Lower leg skin (tissue), 4 donors: Measurements from ENCODE around the gene MYL7. TPM values are rescaled to one million over a fixed set of nuclear protein-coding genes. Genes with fewer than 3 reads are reported as not detected.

Experiments
- DNase-seq, 2 donors: peaks; one replicate each; pipeline ENCODE4 v3.0.0-alpha.2; 2019; ENCODE audit warnings: low spot score in 2 of 2
- H3K4me3 ChIP-seq: fragments of 200-600 bp; sonication (generic); 2 replicates; pipeline ENCODE4 v1.5.1; 2017; ENCODE audit warnings: mild to moderate bottlenecking, low read depth; ENCODE audit not compliant: poor library complexity, severe bottlenecking
- POLR2A ChIP-seq, 2 donors: fragments of 450-650 bp; IDR thresholded peaks; one replicate each; pipeline ENCODE4 v1.6.1; 2016 to 2017; ENCODE audit warnings: antibody characterized with exemption in 2 of 2, mild to moderate bottlenecking in 1 of 2, moderate library complexity in 1 of 2
- WGBS, 2 donors: methylation state at CpG; one replicate each; pipeline ENCODE4 v1.1.5; 2018; 5-methylcytosine and 5-hydroxymethylcytosine counted together
- intact Hi-C: fragments of 100-400 bp; cut with DNase I; formaldehyde crosslinking; loops from one replicate; pipeline ENCODE4 v1.15.0; 2023; ENCODE audit warnings: low total_unique reads
- total RNA-seq, 4 donors: library from RNA; depleted of rRNA; stranded (reverse); fragments of >200 nt; gene quantifications; one replicate each; pipeline ENCODE4 v1.1.0, GENCODE V29; 2016
- TF ChIP-seq, protein P1 (sequence below), 3 donors: fragments of 450-650 bp; IDR thresholded peaks; one replicate each; pipeline ENCODE4 v1.5.1; 2016; ENCODE audit warnings: antibody characterized with exemption in 3 of 3, mild to moderate bottlenecking in 3 of 3, moderate library complexity in 2 of 3

The MYL7 gene
- total RNA-seq, 4 donors from 2014 or later: not detected

- TF ChIP-seq POLR2A (IDR thresholded peaks at IDR 0.05): no peak
- TF ChIP-seq, protein P1, sequence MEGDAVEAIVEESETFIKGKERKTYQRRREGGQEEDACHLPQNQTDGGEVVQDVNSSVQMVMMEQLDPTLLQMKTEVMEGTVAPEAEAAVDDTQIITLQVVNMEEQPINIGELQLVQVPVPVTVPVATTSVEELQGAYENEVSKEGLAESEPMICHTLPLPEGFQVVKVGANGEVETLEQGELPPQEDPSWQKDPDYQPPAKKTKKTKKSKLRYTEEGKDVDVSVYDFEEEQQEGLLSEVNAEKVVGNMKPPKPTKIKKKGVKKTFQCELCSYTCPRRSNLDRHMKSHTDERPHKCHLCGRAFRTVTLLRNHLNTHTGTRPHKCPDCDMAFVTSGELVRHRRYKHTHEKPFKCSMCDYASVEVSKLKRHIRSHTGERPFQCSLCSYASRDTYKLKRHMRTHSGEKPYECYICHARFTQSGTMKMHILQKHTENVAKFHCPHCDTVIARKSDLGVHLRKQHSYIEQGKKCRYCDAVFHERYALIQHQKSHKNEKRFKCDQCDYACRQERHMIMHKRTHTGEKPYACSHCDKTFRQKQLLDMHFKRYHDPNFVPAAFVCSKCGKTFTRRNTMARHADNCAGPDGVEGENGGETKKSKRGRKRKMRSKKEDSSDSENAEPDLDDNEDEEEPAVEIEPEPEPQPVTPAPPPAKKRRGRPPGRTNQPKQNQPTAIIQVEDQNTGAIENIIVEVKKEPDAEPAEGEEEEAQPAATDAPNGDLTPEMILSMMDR (IDR thresholded peaks at IDR 0.05): no peak
- intact Hi-C loops: no loop called here
- 71 to 79% methylated on average over 8 to 9 of the region's 10 CpGs for WGBS, 2 donors
- H3K4me3 ChIP-seq: no peak overlapping the region
- peak in 1 of 2 donors; percentile 78 for DNase-seq
Observed at GRCh38 chr7:44158096-44158872, 17.2 kb upstream of the MYL7 start.

DNA sequence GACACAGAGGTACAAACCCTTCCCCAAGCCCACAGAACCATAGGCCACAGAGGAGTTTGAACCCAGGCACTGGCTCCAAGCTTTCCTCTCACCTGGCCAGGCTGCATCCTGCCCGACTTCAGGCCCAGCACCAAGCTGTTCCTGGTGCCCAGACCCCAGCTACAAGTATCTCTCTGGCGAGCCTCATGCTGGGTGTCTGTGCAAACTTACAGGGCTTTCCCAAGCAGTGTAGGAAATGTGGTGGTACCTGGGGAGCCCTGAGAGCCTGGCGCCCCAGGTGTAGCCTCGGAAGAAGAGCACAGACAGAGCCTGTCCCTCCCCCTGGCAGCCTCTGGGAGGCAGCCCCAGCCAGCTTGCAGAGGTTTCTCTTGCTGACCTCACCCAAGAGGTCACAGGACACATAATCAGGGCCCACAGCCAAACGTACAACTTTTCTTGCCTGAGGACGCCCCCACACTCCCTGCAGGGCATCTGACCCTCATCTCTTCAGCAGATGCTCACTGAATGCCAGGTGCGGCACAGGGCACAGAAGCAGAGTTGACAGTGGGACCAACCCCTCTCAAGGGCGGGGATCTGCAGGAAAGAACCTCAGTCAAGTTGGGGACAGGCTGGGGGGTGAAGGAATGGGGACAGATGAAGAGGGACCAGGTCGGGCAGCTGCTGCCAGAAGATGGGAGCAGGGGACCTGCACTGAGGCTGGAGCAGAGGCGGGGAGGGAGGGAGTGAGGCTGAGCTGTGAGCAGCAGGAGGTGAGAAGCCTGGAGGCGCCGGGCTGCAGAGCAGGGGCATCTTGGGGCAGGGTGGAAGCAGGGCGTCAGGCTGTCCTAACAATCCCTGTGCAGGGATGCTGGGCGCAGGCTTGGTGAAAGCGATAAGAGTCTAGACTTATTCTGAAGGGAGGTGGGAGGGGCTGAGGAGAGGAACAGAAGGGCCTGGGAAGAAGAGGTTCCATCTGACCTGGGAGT, 16.3 kb upstream of the MYL7 start:
- 80 to 89% methylated on average over 12 to 15 of the region's 15 CpGs for WGBS, 2 donors
- H3K4me3 ChIP-seq: no peak overlapping the region
- TF ChIP-seq, protein P1 (IDR thresholded peaks at IDR 0.05): no peak
- peak in 1 of 2 donors; percentile 69 for DNase-seq
- intact Hi-C loops: no loop called here

DNA sequence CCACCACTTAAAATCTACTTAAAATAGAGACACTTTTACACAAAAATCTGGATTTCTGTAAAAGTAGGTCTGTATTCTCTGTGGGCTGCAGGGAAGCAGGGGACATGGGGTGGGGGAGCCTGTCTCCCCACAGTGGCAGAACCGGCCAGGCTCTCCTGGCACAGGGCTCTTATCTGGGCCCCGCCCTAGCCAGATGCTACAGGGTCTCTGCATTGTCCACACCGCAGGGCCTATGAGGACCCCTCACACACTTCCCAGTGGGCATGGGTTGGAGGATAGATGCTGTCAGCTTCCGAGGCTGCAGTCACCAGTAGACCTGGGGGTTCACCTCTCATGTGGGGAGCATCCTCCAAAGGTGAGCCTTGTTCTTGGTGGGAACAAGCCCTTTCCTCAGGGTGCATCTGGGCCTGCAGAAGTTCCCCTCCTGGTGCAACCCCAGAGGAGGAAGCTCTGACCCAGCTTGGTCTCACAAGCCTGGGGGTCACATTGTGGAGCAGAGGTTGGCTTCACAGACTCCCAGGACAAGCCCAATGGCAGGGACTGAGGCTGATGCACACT, 15.4 kb upstream of the MYL7 start:
- TF ChIP-seq POLR2A (IDR thresholded peaks at IDR 0.05): no peak
- TF ChIP-seq, protein P1 (IDR thresholded peaks at IDR 0.05): no peak
- intact Hi-C loops: no loop called here
- peak in 1 of 2 donors; percentile 74 for DNase-seq
- H3K4me3 ChIP-seq: no peak overlapping the region
- 69 to 83% methylated on average over 3 to 4 of the region's 4 CpGs for WGBS, 2 donors

GRCh38 chr7:44155191-44156185, 14.4 kb upstream of the MYL7 start:
- WGBS, 2 donors: 83 to 86% methylated on average over 8 of the region's 8 CpGs
- intact Hi-C loops: no loop called here
- peak in 1 of 2 donors; percentile 63 for DNase-seq
- no peak for TF ChIP-seq POLR2A (IDR thresholded peaks at IDR 0.05)
- TF ChIP-seq, protein P1 (IDR thresholded peaks at IDR 0.05): no peak
- H3K4me3 ChIP-seq: no peak overlapping the region

GRCh38 chr7:44154703-44155102, 13.6 kb upstream of the MYL7 start:
- DNase-seq: peak in 1 of 2 donors; percentile 36
- intact Hi-C loops: no loop called here
- 73 to 87% methylated on average over 3 of the region's 3 CpGs for WGBS, 2 donors
- no peak overlapping the region for H3K4me3 ChIP-seq
- TF ChIP-seq POLR2A (IDR thresholded peaks at IDR 0.05): no peak
- TF ChIP-seq, protein P1 (IDR thresholded peaks at IDR 0.05): no peak
